CD14-positive monocyte (primary cell): ENCODE measurements around the gene CEP55. TPM values are rescaled to one million over a fixed set of nuclear protein-coding genes. Genes with fewer than 3 reads are reported as not detected.

Experiments used
- DNase-seq, 3 donors: peaks; one replicate each; pipeline ENCODE4 v3.0.0-alpha.2; 2011 to 2022
- H2AFZ ChIP-seq: 2 replicates; pipeline ENCODE4 v1.6.0; 2012; ENCODE audit warnings: mild to moderate bottlenecking, low read depth, low read length, inconsistent platforms; ENCODE audit not compliant: insufficient read depth, poor library complexity, severe bottlenecking
- H3K27ac ChIP-seq, 2 donors: 1 replicate in 1 of 2; 2 replicates in 1 of 2; pipeline ENCODE4 v1.5.1; 2012 to 2013; ENCODE audit warnings: low read length in 2 of 2, control low read depth in 1 of 2, inconsistent platforms in 1 of 2, low read depth in 1 of 2, mild to moderate bottlenecking in 1 of 2
- H3K27me3 ChIP-seq, 2 donors: one replicate each; pipeline versions ENCODE4 v1.6.0 to v1.6.1; 2011 to 2013; ENCODE audit warnings: low read length in 2 of 2; ENCODE audit not compliant: control insufficient read depth in 2 of 2, insufficient read depth in 2 of 2
- H3K36me3 ChIP-seq, 2 donors: replicated peaks in 1 of 2; 1 replicate in 1 of 2; 2 replicates in 1 of 2; pipeline versions ENCODE4 v1.5.1 to v1.6.1; 2012 to 2013; ENCODE audit warnings: low read length in 2 of 2, control low read depth in 1 of 2, inconsistent platforms in 1 of 2, mild to moderate bottlenecking in 1 of 2; ENCODE audit not compliant: insufficient read depth in 2 of 2, control insufficient read depth in 1 of 2
- H3K4me1 ChIP-seq, 2 donors: 1 replicate in 1 of 2; 2 replicates in 1 of 2; pipeline versions ENCODE4 v1.5.1 to v1.6.1; 2012 to 2013; ENCODE audit warnings: low read length in 2 of 2, control low read depth in 1 of 2, inconsistent platforms in 1 of 2, mild to moderate bottlenecking in 1 of 2, moderate library complexity in 1 of 2; ENCODE audit not compliant: insufficient read depth in 2 of 2, control insufficient read depth in 1 of 2
- H3K4me2 ChIP-seq: replicated peaks from 2 replicates; pipeline ENCODE3; 2012; ENCODE audit warnings: low read length, moderate library complexity, mild to moderate bottlenecking; ENCODE audit not compliant: poor library complexity, severe bottlenecking; ENCODE audit errors: extremely low read depth
- H3K4me3 ChIP-seq, 3 experiments: fragments of 200-600 bp in 1 of 3; sonication (generic) in 1 of 3; replicated peaks in 1 of 3; 1 replicate in 2 of 3; 2 replicates in 1 of 3; pipeline ENCODE4 v1.5.1; 2011 to 2013; ENCODE audit warnings: low read length in 3 of 3, mild to moderate bottlenecking in 3 of 3, control low read depth in 2 of 3, low read depth in 2 of 3, inconsistent platforms in 1 of 3, moderate library complexity in 1 of 3
- H3K79me2 ChIP-seq: 2 replicates; pipeline ENCODE4 v1.6.0; 2012; ENCODE audit warnings: mild to moderate bottlenecking, control low read depth, inconsistent platforms, low read length, moderate library complexity; ENCODE audit not compliant: insufficient read depth
- H3K9ac ChIP-seq: 2 replicates; pipeline ENCODE4 v1.6.0; 2017; ENCODE audit warnings: low read length, mild to moderate bottlenecking; ENCODE audit not compliant: insufficient read depth, poor library complexity, severe bottlenecking
- H3K9me3 ChIP-seq, 2 donors: replicated peaks in 1 of 2; 1 replicate in 1 of 2; 2 replicates in 1 of 2; pipeline versions ENCODE4 v1.5.1 to v1.6.1; 2012 to 2013; ENCODE audit warnings: low read length in 2 of 2, control low read depth in 1 of 2; ENCODE audit not compliant: control insufficient read depth in 1 of 2, insufficient read depth in 1 of 2
- H4K20me1 ChIP-seq: 2 replicates; pipeline ENCODE4 v1.6.0; 2012; ENCODE audit warnings: mild to moderate bottlenecking, low read length, control low read depth, moderate library complexity; ENCODE audit not compliant: insufficient read depth
- H3K27ac Mint-ChIP-seq, 7 donors: one replicate each; pipeline ENCODE4 v1.8.0; 2020; ENCODE audit warnings: mild to moderate bottlenecking in 7 of 7, mixed read lengths in 7 of 7, moderate library complexity in 6 of 7, inconsistent platforms in 2 of 7
- H3K27me3 Mint-ChIP-seq, 3 donors: one replicate each; pipeline ENCODE4 v1.8.0; 2021 to 2022; ENCODE audit warnings: low read depth in 3 of 3, mild to moderate bottlenecking in 3 of 3, mixed read lengths in 3 of 3, moderate library complexity in 3 of 3, inconsistent platforms in 1 of 3
- H3K36me3 Mint-ChIP-seq, 2 donors: one replicate each; pipeline ENCODE4 v1.8.0; 2020; ENCODE audit warnings: mixed read lengths in 2 of 2, inconsistent platforms in 1 of 2, mild to moderate bottlenecking in 1 of 2
- H3K4me1 Mint-ChIP-seq: one replicate; pipeline ENCODE4 v1.8.0; 2020; ENCODE audit warnings: mild to moderate bottlenecking, mixed read lengths
- H3K4me3 Mint-ChIP-seq, 2 donors: one replicate each; pipeline ENCODE4 v1.8.0; 2020; ENCODE audit warnings: mild to moderate bottlenecking in 2 of 2, mixed read lengths in 2 of 2, moderate library complexity in 1 of 2
- H3K9me3 Mint-ChIP-seq, 7 donors: one replicate each; pipeline ENCODE4 v1.8.0; 2020 to 2022; ENCODE audit warnings: mixed read lengths in 7 of 7, mild to moderate bottlenecking in 6 of 7, moderate library complexity in 6 of 7, inconsistent platforms in 2 of 7
- WGBS: methylation state at CpG from one replicate; pipeline ENCODE4 v1.1.5; 2013; ENCODE audit warnings: missing lambda C conversion rate; ENCODE audit not compliant: insufficient coverage; 5-methylcytosine and 5-hydroxymethylcytosine counted together
- intact Hi-C, 2 donors: fragments of 100-400 bp; cut with micrococcal nuclease; formaldehyde crosslinking; loops; one replicate each; pipeline versions ENCODE4 v1.15.0 to v1.15.1; 2023
- polyA plus RNA-seq, 3 donors: library from polyadenylated mRNA; depleted of rRNA in 1 of 3; unstranded in 2 of 3; stranded (reverse) in 1 of 3; fragments of 300-500 nt in 2 of 3; fragments of >200 nt in 1 of 3; fragmentation: Illumina TruSeq in 2 of 3; gene quantifications; 1 replicate in 2 of 3; 2 replicates in 1 of 3; pipeline ENCODE4 v1.2.3, GENCODE V29; 2012 to 2021
- TF ChIP-seq, protein P1 (sequence below): fragments of 200-600 bp; IDR thresholded peaks from one replicate; pipeline ENCODE4 v1.8.0; 2022; ENCODE audit warnings: antibody characterized with exemption, mild to moderate bottlenecking

CEP55 gene
- polyA plus RNA-seq, 3 donors, result 0.05 to 0.26 TPM; not detected in 1

GRCh38 chr10:93554760-93555432 is 58.5 kb downstream of the CEP55 start:
- H3K9me3 Mint-ChIP-seq, result peaks cover 0 to 7% (median 4%) of the 10 kb centered on the region in 7 donors
- Histone ChIP-seq H3K9ac (peak overlapping the region; percentile 68), H3K4me3 (peak overlapping the region in 2 of 3 experiments; percentile 15 to 61), H2AFZ (peak overlapping the region; percentile 79), H3K36me3 (no peaks in the 10 kb centered on the region), H3K9me3 (peaks cover 0 to 5% of the 10 kb centered on the region in 2 donors), H3K27ac (peak overlapping the region; percentile 85 to 92), H3K27me3 (no peaks in the 10 kb centered on the region), H3K4me2 (peak overlapping the region; percentile 74), H4K20me1 (no peaks in the 10 kb centered on the region), H3K4me1 (peaks cover 25 to 40% of the 10 kb centered on the region in 2 donors), H3K79me2 (no peaks in the 10 kb centered on the region)
- TF ChIP-seq, protein P1, sequence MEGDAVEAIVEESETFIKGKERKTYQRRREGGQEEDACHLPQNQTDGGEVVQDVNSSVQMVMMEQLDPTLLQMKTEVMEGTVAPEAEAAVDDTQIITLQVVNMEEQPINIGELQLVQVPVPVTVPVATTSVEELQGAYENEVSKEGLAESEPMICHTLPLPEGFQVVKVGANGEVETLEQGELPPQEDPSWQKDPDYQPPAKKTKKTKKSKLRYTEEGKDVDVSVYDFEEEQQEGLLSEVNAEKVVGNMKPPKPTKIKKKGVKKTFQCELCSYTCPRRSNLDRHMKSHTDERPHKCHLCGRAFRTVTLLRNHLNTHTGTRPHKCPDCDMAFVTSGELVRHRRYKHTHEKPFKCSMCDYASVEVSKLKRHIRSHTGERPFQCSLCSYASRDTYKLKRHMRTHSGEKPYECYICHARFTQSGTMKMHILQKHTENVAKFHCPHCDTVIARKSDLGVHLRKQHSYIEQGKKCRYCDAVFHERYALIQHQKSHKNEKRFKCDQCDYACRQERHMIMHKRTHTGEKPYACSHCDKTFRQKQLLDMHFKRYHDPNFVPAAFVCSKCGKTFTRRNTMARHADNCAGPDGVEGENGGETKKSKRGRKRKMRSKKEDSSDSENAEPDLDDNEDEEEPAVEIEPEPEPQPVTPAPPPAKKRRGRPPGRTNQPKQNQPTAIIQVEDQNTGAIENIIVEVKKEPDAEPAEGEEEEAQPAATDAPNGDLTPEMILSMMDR, result peak; percentile 88
- DNase-seq, result peak; percentile 83 to 88 (median 85)
- peak overlapping the region; percentile 72 to 83 for H3K4me3 Mint-ChIP-seq
- H3K36me3 Mint-ChIP-seq, result no peaks in the 10 kb centered on the region
- peaks cover 0 to 6% (median 2%) of the 10 kb centered on the region in 3 donors for H3K27me3 Mint-ChIP-seq
- H3K4me1 Mint-ChIP-seq, result peaks cover 38% of the 10 kb centered on the region
- peak overlapping the region; percentile 91 to 97 (median 96) for H3K27ac Mint-ChIP-seq
- WGBS, result 3% methylated on average over 10 of the region's 14 CpGs
- intact Hi-C loops, result loop anchor here (2.0 to 5.0 kb wide), 2 partner anchors 122 to 126 kb away; no protein-coding TSS in a partner anchor

GRCh38 chr10:93559490-93559889 is 63.1 kb downstream of the CEP55 start:
- H3K27me3 Mint-ChIP-seq, result peaks cover 2 to 6% (median 5%) of the 10 kb centered on the region in 3 donors
- DNase-seq, result no peak
- Histone ChIP-seq H3K4me3 (no peak overlapping the region), H3K9me3 (peaks cover 0 to 5% of the 10 kb centered on the region in 2 donors), H3K27ac (no peak overlapping the region), H2AFZ (no peak overlapping the region), H3K79me2 (no peaks in the 10 kb centered on the region), H3K4me1 (peaks cover 26 to 39% of the 10 kb centered on the region in 2 donors), H3K9ac (no peak overlapping the region), H3K27me3 (no peaks in the 10 kb centered on the region), H3K36me3 (no peaks in the 10 kb centered on the region), H3K4me2 (no peak overlapping the region), H4K20me1 (no peaks in the 10 kb centered on the region)
- peak overlapping the region in 2 of 7 donors; percentile 32 to 42 for H3K27ac Mint-ChIP-seq
- TF ChIP-seq, protein P1, result no peak
- H3K9me3 Mint-ChIP-seq, result peaks cover 0 to 7% (median 4%) of the 10 kb centered on the region in 7 donors
- WGBS, result 100% methylated on average over 9 of the region's 9 CpGs
- peaks cover 35% of the 10 kb centered on the region for H3K4me1 Mint-ChIP-seq
- no peaks in the 10 kb centered on the region for H3K36me3 Mint-ChIP-seq
- intact Hi-C loops, result no loop called here
- no peak overlapping the region for H3K4me3 Mint-ChIP-seq
